Measurements from ENCODE around the gene SELPLG.

Gene SELPLG

DNA sequence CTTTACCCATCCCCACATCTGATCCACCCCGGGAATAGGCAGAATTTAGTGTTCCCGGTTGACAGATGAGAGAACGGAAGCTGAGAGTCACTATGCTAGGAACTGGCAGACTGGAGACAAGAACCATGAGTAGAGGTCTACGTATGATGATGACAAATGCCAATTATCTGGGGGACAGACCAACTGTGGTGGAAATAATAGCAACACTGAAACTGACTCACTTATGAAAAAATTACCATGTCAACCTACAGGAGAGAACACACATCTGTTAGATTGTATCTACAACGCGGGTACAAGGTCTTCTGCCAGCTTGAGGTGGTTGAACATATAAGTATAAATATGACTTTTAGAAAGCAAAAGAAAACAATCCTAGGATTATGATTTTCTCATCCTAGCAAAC is 15.4 kb upstream of the SELPLG start:
- DNase-seq (ENCODE audit: low spot score): no peak
- TF ChIP-seq, protein P1, sequence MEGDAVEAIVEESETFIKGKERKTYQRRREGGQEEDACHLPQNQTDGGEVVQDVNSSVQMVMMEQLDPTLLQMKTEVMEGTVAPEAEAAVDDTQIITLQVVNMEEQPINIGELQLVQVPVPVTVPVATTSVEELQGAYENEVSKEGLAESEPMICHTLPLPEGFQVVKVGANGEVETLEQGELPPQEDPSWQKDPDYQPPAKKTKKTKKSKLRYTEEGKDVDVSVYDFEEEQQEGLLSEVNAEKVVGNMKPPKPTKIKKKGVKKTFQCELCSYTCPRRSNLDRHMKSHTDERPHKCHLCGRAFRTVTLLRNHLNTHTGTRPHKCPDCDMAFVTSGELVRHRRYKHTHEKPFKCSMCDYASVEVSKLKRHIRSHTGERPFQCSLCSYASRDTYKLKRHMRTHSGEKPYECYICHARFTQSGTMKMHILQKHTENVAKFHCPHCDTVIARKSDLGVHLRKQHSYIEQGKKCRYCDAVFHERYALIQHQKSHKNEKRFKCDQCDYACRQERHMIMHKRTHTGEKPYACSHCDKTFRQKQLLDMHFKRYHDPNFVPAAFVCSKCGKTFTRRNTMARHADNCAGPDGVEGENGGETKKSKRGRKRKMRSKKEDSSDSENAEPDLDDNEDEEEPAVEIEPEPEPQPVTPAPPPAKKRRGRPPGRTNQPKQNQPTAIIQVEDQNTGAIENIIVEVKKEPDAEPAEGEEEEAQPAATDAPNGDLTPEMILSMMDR (IDR thresholded peaks at IDR 0.05; ENCODE audit: extremely low read depth, insufficient read depth, missing control alignments): no peak
- in situ Hi-C loops (cut with MboI; ENCODE audit: low pct_unique_long_range_greater_than_20kb, low sequenced_read_pairs, unreplicated experiment): no loop called here

DNA sequence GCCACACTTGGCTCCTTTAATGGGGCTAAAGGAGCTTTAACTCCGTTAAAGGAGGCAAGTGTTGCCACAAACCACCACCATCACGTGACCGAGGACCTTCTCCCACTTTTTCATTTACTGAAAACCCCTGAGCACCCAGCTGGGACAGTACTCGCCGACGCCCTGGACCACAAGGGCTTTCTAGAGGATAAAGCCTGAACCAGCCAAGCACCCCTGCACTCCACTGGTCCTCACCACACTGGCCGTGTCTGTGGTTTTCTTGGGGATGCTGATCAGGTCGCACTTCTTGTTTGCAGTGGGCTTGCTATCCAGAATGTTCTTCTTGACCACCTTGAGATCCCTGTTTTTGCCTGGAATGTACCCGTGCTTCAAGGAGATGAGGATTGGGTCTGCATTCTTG is 14.7 kb upstream of the SELPLG start:
- TF ChIP-seq, protein P1 (IDR thresholded peaks at IDR 0.05; ENCODE audit: extremely low read depth, insufficient read depth, missing control alignments): no peak
- in situ Hi-C loops (cut with MboI; ENCODE audit: low pct_unique_long_range_greater_than_20kb, low sequenced_read_pairs, unreplicated experiment): no loop called here
- no peak for DNase-seq (ENCODE audit: low spot score)

DNA sequence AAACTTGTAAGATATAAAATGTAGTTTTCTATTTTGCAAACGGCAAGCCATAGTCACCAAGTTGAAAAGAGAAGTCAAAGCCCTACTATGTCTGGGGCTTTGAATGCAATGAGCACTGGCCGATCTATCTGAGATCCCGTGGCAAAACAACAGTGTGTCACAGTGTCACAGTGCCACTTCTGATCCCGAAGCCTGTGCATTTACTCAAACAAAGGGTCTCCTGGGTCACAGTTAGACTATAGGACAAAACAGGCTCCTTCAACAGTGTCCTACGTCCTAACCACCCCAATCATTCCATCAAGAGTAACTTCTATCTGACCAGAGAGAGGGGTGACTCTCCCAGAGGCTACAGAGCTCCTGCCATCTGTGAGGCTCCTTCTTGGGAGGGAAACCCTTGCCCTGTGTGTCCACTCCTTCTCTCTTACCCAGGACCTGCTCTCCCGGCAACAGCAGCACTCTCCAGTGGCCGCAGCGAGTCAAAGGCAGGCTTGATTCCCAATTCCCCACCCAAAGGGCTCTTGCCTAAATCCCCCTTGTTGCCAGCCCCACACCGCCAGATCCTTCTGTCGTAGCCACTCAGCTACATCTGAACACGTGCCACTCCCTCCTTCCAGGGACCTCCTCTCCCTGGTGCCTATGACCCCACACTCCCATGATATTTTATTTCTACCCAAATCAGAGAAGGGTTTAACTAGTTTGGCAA is 14.0 kb upstream of the SELPLG start:
- TF ChIP-seq, protein P1 (IDR thresholded peaks at IDR 0.05; ENCODE audit: extremely low read depth, insufficient read depth, missing control alignments): no peak
- no peak for DNase-seq (ENCODE audit: low spot score)
- in situ Hi-C loops (cut with MboI; ENCODE audit: low pct_unique_long_range_greater_than_20kb, low sequenced_read_pairs, unreplicated experiment): no loop called here

DNA sequence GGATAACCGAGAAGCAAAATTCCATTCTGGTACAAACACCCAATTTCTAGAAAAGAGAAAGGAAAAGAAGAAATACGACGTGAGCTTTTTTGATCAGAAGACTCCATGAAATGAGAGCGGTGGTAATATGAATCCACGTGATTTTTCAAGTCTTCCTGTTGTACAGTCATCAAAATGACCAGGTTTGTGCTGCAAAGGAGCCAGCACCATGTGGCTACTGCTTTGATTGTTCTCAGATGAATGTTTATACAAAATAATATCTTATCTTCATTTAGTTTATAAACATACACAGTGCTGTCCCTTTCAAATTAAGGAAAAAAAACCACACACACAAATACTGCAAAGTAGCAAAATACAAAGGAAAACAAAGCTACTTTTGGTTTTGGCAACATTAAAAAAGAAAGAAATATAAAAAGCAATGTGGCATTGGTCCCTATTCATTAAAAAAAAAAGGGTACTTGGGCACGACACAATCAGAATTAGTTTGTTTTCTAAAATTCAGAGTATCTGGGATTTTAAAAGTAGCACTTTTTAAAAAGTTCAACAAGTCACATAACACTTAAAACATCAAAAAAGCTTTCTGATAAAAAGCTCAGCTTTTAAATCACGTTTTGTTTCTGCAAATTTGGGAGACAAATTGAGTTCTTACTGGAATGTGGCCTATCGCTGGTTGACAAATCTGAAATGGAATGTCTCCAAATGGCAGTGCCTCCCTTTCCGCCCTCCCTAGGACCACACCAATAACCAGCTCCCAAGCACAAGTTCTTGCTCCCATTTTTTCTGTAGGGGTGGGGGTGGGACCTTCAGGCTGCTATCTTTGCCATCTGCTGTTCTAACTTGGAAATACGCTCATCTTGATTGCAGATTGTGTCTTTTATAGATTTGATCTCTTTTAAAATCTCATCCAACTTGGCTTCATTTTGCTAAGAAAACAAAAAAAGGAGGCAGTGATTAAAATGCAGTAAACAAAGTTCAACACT is 13.2 kb upstream of the SELPLG start:
- in situ Hi-C loops (cut with MboI; ENCODE audit: low pct_unique_long_range_greater_than_20kb, low sequenced_read_pairs, unreplicated experiment): no loop called here
- TF ChIP-seq, protein P1 (IDR thresholded peaks at IDR 0.05; ENCODE audit: extremely low read depth, insufficient read depth, missing control alignments): no peak
- no peak for DNase-seq (ENCODE audit: low spot score)

DNA sequence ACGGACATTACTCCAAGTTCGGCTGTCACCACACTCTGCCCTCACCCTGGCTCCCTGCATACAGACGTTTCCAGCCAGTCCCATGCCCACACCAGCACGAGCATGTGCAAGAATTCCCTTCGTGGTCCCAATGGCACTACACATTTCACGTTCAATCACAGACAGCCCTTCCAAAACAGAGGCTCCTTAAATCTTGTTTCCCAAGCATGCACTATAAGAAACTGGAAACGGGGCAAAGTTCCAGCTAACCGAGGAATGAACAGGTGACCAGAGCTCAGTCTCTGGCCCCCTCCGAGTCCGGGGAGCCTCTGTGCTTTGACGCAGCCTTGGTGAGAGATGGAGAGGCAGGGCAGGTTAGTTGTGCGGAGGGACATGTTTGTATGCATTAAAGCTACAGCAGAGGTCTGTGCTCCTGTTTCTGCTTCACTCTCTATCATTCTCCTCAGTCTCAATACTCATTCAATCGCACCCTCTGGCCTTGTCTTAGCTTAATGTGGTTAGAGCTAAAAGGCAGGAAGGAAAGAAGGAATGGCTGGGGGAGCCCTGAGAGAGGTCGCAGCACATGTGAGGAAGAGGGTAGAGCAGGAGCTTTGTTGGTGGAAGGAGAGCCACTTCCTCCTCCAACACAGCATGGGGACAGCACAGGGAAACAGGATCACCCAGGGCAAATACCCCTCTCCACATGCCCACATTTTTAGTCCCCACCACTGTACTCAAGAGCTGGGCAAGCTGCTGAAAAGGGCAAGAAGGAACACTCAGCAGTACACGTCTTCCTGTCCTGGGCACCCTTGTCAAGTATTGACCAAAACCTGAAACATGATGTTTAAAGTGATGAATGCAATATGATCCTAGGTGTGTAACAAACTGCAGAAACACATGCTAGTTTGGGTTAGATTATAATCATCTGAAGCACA is 12.2 kb upstream of the SELPLG start:
- TF ChIP-seq, protein P1 (IDR thresholded peaks at IDR 0.05; ENCODE audit: extremely low read depth, insufficient read depth, missing control alignments): no peak
- no peak for DNase-seq (ENCODE audit: low spot score)
- in situ Hi-C loops (cut with MboI; ENCODE audit: low pct_unique_long_range_greater_than_20kb, low sequenced_read_pairs, unreplicated experiment): no loop called here

DNA sequence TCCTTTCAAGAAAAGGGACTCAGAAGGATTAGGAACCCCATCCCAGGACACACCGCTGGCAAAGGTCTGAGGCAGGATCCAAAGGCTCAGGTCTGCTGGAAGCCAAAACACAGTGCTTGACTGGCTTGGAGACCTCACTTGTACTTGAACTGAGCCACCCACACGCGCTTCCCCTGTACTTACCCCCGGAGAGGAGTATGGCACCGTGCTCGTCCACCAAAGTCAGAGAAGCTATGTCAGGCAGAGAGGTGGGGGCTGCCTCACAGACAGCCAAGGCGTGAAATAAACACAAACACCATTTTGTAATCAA is 11.1 kb upstream of the SELPLG start:
- no peak for DNase-seq (ENCODE audit: low spot score)
- in situ Hi-C loops (cut with MboI; ENCODE audit: low pct_unique_long_range_greater_than_20kb, low sequenced_read_pairs, unreplicated experiment): no loop called here
- TF ChIP-seq, protein P1 (IDR thresholded peaks at IDR 0.05; ENCODE audit: extremely low read depth, insufficient read depth, missing control alignments): no peak
